Keratinocyte (primary cell): ENCODE results near the gene DPY19L2. TPM values are rescaled to one million over a fixed set of nuclear protein-coding genes. Genes with fewer than 3 reads are reported as not detected.
"Not testable (repeated sequence)": the region's sequence is repeated elsewhere in the genome, so short reads cannot be mapped to it uniquely, and the experiment has no call there.

Source experiments
- DNase-seq: peaks from one replicate; pipeline ENCODE4 v3.0.0-alpha.2; 2011; ENCODE audit warnings: low read depth, missing footprints, low spot score
- FAIRE-seq: peaks from 2 replicates; lab custom pipeline; 2011; peaks lifted over from hg19 to GRCh38; lab: Jason Lieb, UNC
- H2AFZ ChIP-seq: 2 replicates; pipeline ENCODE4 v1.6.0; 2012; ENCODE audit warnings: low read length, control low read depth, inconsistent platforms; ENCODE audit not compliant: control insufficient read depth
- H3K27ac ChIP-seq: 2 replicates; pipeline ENCODE4 v1.5.1; 2011; ENCODE audit warnings: low read length; ENCODE audit not compliant: control insufficient read depth, insufficient read depth
- H3K27me3 ChIP-seq: 3 replicates; pipeline ENCODE4 v1.6.0; 2011; ENCODE audit warnings: low read length; ENCODE audit not compliant: control insufficient read depth, insufficient read depth; ENCODE audit errors: extremely low read depth
- H3K36me3 ChIP-seq, 2 experiments: 2 replicates in 1 of 2; 3 replicates in 1 of 2; pipeline ENCODE4 v1.5.1; 2011; ENCODE audit warnings: low read length in 2 of 2, mild to moderate bottlenecking in 1 of 2; ENCODE audit not compliant: control insufficient read depth in 2 of 2, insufficient read depth in 2 of 2; ENCODE audit errors: extremely low read depth in 1 of 2
- H3K4me1 ChIP-seq: 3 replicates; pipeline ENCODE4 v1.5.1; 2011; ENCODE audit warnings: low read length; ENCODE audit not compliant: control insufficient read depth, insufficient read depth; ENCODE audit errors: extremely low read depth
- H3K4me2 ChIP-seq: 3 replicates; pipeline ENCODE4 v1.6.0; 2011; ENCODE audit warnings: low read depth, low read length; ENCODE audit not compliant: control insufficient read depth, insufficient read depth; ENCODE audit errors: extremely low read depth
- H3K4me3 ChIP-seq, 3 experiments: fragments of 200-600 bp in 1 of 3; sonication (generic) in 1 of 3; 2 replicates in 2 of 3; 3 replicates in 1 of 3; pipeline ENCODE4 v1.5.1; 2011 to 2016; ENCODE audit warnings: low read length in 3 of 3, mild to moderate bottlenecking in 3 of 3, control low read depth in 2 of 3, inconsistent platforms in 1 of 3, low read depth in 1 of 3, mixed read lengths in 1 of 3, mixed run types in 1 of 3, moderate library complexity in 1 of 3; ENCODE audit not compliant: control insufficient read depth in 2 of 3, insufficient read depth in 2 of 3; ENCODE audit errors: extremely low read depth in 1 of 3
- H3K79me2 ChIP-seq: 2 replicates; pipeline ENCODE4 v1.6.0; 2012; ENCODE audit warnings: low read length; ENCODE audit not compliant: control insufficient read depth, insufficient read depth
- H3K9ac ChIP-seq: 3 replicates; pipeline ENCODE4 v1.6.0; 2011; ENCODE audit warnings: low read length; ENCODE audit not compliant: control insufficient read depth, insufficient read depth; ENCODE audit errors: extremely low read depth
- H3K9me1 ChIP-seq: 3 replicates; pipeline ENCODE4 v1.6.0; 2011; ENCODE audit warnings: low read length; ENCODE audit not compliant: control insufficient read depth, insufficient read depth; ENCODE audit errors: extremely low read depth
- H3K9me3 ChIP-seq: 2 replicates; pipeline ENCODE4 v1.5.1; 2012; ENCODE audit warnings: low read depth, low read length; ENCODE audit not compliant: control insufficient read depth
- H4K20me1 ChIP-seq: 3 replicates; pipeline ENCODE4 v1.6.0; 2011; ENCODE audit warnings: low read length; ENCODE audit not compliant: control insufficient read depth, insufficient read depth; ENCODE audit errors: extremely low read depth
- dilution Hi-C: fragments of 300-500 bp; cut with MboI; formaldehyde crosslinking; loops from one replicate; pipeline ENCODE4 v1.7.0; 2020; ENCODE audit warnings: low sequenced_read_pairs; ENCODE audit not compliant: extremely low pct_ligation_motif_present
- polyA plus RNA-seq, 5 experiments: library from polyadenylated mRNA; depleted of rRNA in 3 of 5; stranded (reverse) in 3 of 5; stranded (forward) in 1 of 5; unstranded in 1 of 5; fragments of >200 nt; gene quantifications; 1 replicate in 1 of 5; 2 replicates in 3 of 5; 3 replicates in 1 of 5; pipeline versions ENCODE4 v1.2.1 to v1.2.3, GENCODE V29; 2011 to 2012; ENCODE audit warnings: missing spikeins in 2 of 5, low read depth in 1 of 5, low replicate concordance in 1 of 5

Gene DPY19L2
- polyA plus RNA-seq, 1 donor (not counting 4 experiments of a cell fraction or from before 2014, with no cell fraction given) = 3.3 TPM

DNA sequence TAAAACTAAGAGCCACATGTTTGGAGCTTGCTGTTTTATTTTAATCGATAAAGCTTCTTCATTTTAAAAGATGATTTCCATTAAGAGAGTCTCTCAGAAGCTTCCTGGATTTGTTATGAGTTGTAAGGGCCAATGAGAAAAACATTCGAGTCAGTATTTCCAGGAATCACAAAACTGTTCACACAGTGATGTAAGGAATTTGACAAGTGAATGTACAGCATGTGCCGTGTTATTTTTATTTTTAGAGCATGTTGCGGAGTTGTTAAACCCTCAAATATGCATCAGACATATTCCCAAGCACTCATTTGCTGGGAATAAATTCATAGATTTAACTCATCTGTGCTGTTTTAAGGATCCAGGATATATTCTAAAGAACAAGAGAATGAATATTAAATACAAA is 129.6 kb downstream of the DPY19L2 start:
- H3K9ac ChIP-seq, H3K27me3 ChIP-seq, dilution Hi-C loops, H3K79me2 ChIP-seq, H3K9me3 ChIP-seq, DNase-seq, H3K27ac ChIP-seq, H3K4me3 ChIP-seq, H3K4me2 ChIP-seq, FAIRE-seq, H2AFZ ChIP-seq, H3K9me1 ChIP-seq, H3K4me1 ChIP-seq, H4K20me1 ChIP-seq, H3K36me3 ChIP-seq: not testable (repeated sequence)

DNA sequence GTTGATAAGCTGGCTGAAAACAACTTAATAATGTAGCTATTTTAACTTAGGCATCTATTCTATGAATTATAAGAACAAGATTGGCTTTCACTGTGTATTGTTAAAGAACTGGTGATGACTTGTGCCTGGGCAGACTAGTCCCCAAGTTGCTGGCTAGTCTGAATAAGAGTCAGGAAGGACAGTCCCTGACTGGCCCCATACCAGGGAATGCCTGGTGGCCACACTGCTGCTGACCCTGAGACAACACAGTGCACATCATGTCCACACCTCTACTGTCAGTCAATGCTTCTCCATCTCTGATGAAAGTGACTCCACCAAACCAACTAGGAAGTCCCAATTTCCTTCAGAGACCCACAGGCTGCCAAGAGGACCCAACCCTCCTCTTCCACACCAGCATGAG is 130.5 kb downstream of the DPY19L2 start:
- H3K9me3 ChIP-seq, H3K9ac ChIP-seq, dilution Hi-C loops, FAIRE-seq, H3K79me2 ChIP-seq, H3K9me1 ChIP-seq, H4K20me1 ChIP-seq, H3K36me3 ChIP-seq, H3K4me1 ChIP-seq, H3K4me2 ChIP-seq, H3K27me3 ChIP-seq, H2AFZ ChIP-seq, DNase-seq, H3K27ac ChIP-seq, H3K4me3 ChIP-seq: not testable (repeated sequence)

DNA sequence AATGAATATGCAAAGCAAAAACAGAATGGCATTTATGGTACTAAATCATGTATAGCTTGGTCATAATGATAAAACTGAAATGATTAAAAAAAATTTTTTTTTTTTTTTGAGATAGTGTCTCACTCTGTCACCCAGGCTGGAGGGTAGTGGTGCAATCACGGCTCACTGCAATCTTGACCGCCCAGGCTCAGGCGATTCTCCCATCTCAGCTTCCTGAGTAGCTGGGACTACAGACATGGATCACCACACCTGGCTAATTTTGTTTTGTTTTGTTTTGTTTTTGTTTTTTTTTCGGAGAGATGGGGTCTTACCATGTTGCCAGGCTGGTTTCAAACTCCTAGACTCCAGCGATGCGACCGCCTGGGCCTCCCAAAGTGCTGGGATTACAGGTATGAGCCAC is 138.7 kb downstream of the DPY19L2 start:
- H3K79me2 ChIP-seq, H2AFZ ChIP-seq, H3K27me3 ChIP-seq, H3K9ac ChIP-seq, H3K9me3 ChIP-seq, H3K4me3 ChIP-seq, dilution Hi-C loops, H3K4me1 ChIP-seq, H3K27ac ChIP-seq, H4K20me1 ChIP-seq, FAIRE-seq, H3K36me3 ChIP-seq, H3K4me2 ChIP-seq, DNase-seq, H3K9me1 ChIP-seq: not testable (repeated sequence)
